HepG2 (cell line): ENCODE results near the gene TAF11L14. TPM values are rescaled to one million over a fixed set of nuclear protein-coding genes. Genes with fewer than 3 reads are reported as not detected.

ENCODE experiments used
- ATAC-seq: fragments of 200-7000 bp; cut with Tn5 transposase; 3 replicates; pipeline ENCODE4 v1.9.1; 2020; ENCODE audit warnings: mild to moderate bottlenecking, moderate library complexity
- BruUV-seq: library from RNA; stranded (reverse); fragments of 400-500 nt; replicated peaks from 2 replicates; lab custom pipeline; 2021; lab: Mats Ljungman, UMichigan
- CTCF ChIA-PET: fragments of 300-600 bp; formaldehyde crosslinking; extraction: SDS; loops from one replicate; lab custom pipeline; 2021; ENCODE audit warnings: low total read pairs, inconsistent platforms, low intra/inter-chr PET ratio; lab: Yijun Ruan, JAX
- POLR2A ChIA-PET: fragments of 350-600 bp; sonication (Branson Sonifier 250); formaldehyde crosslinking; loops from one replicate; lab custom pipeline; 2020; ENCODE audit warnings: antibody characterized with exemption, inconsistent platforms; lab: Yijun Ruan, JAX
- DNase-seq: peaks from one replicate; pipeline ENCODE4 v3.0.0-alpha.2; 2015; ENCODE audit warnings: low spot score
- FAIRE-seq: peaks from 3 replicates; lab custom pipeline; 2011; peaks lifted over from hg19 to GRCh38; lab: Jason Lieb, UNC
- H2AFZ ChIP-seq: one replicate; pipeline ENCODE4 v1.6.1; 2011; ENCODE audit warnings: low read length, inconsistent platforms
- H3K27ac ChIP-seq: fragments of 300-600 bp; 3 replicates; pipeline ENCODE4 v1.8.0; 2011; ENCODE audit warnings: mixed run types, mild to moderate bottlenecking, mixed read lengths, low read length, inconsistent platforms; ENCODE audit not compliant: insufficient read depth; ENCODE audit errors: extremely low read length
- H3K27me3 ChIP-seq, 2 experiments: fragments of 200-600 bp in 1 of 2; 2 replicates in 1 of 2; 3 replicates in 1 of 2; pipeline versions ENCODE4 v1.6.0 to v1.8.0; 2011; ENCODE audit warnings: low read length in 2 of 2, mild to moderate bottlenecking in 2 of 2, moderate library complexity in 2 of 2, inconsistent platforms in 1 of 2; ENCODE audit not compliant: insufficient read depth in 2 of 2, control insufficient read depth in 1 of 2
- H3K36me3 ChIP-seq, 2 experiments: fragments of 200-600 bp in 1 of 2; replicated peaks in 1 of 2; 2 replicates in 1 of 2; 3 replicates in 1 of 2; pipeline versions ENCODE4 v1.5.1 to v1.8.0; 2011; ENCODE audit warnings: low read length in 2 of 2, inconsistent platforms in 1 of 2; ENCODE audit not compliant: insufficient read depth in 2 of 2, control insufficient read depth in 1 of 2
- H3K4me1 ChIP-seq: 2 replicates; pipeline ENCODE4 v1.5.1; 2012; ENCODE audit warnings: low read length, inconsistent platforms; ENCODE audit not compliant: insufficient read depth
- H3K4me2 ChIP-seq: 2 replicates; pipeline ENCODE4 v1.6.0; 2011; ENCODE audit warnings: low read depth, low read length, inconsistent platforms
- H3K4me3 ChIP-seq, 3 experiments: fragments of 200-600 bp in 1 of 3; sonication (generic), shearing (Covaris generic) in 1 of 3; replicated peaks in 1 of 3; 2 replicates each; pipeline ENCODE4 v1.5.1; 2011 to 2016; ENCODE audit warnings: low read length in 3 of 3, inconsistent platforms in 2 of 3, low read depth in 2 of 3, mild to moderate bottlenecking in 2 of 3, control low read depth in 1 of 3, mixed read lengths in 1 of 3; ENCODE audit not compliant: insufficient read depth in 1 of 3
- H3K79me2 ChIP-seq: one replicate; pipeline ENCODE4 v1.6.1; 2011; ENCODE audit warnings: low read length, inconsistent platforms; ENCODE audit not compliant: insufficient read depth
- H3K9ac ChIP-seq: 2 replicates; pipeline ENCODE4 v1.6.0; 2011; ENCODE audit warnings: mild to moderate bottlenecking, low read depth, low read length, inconsistent platforms; ENCODE audit not compliant: insufficient read depth
- H3K9me3 ChIP-seq: 2 replicates; pipeline ENCODE4 v1.5.1; 2012; ENCODE audit warnings: mild to moderate bottlenecking, low read length
- H4K20me1 ChIP-seq: 2 replicates; pipeline ENCODE4 v1.6.0; 2011; ENCODE audit warnings: inconsistent platforms, mild to moderate bottlenecking, low read length, moderate library complexity; ENCODE audit not compliant: insufficient read depth
- DRAP1 ChIP-seq: IDR thresholded peaks from 2 replicates; pipeline ENCODE4 v1.6.1; 2016; ENCODE audit warnings: missing genetic modification reagents, missing compliant biosample characterization
- WGBS: methylation state at CpG from one replicate; pipeline ENCODE4 v1.1.6; 2017; ENCODE audit warnings: low lambda C conversion rate; 5-methylcytosine and 5-hydroxymethylcytosine counted together
- in situ Hi-C: cut with HindIII; loops from 2 replicates; pipeline ENCODE4 v1.10.0; 2017; ENCODE audit warnings: low pct_unique_long_range_greater_than_20kb; ENCODE audit not compliant: extremely low pct_ligation_motif_present
- intact Hi-C: fragments of 100-400 bp; cut with micrococcal nuclease; formaldehyde crosslinking; loops from one replicate; pipeline ENCODE4 v1.10.0; 2022; ENCODE audit not compliant: unreplicated experiment
- polyA plus RNA-seq, 8 experiments: library from polyadenylated mRNA; depleted of rRNA in 3 of 8; stranded (reverse) in 7 of 8; unstranded in 1 of 8; fragments of >200 nt; fragmentation: Illumina TruSeq in 4 of 8; extraction: Trizol in 4 of 8; gene quantifications; 2 replicates each; pipeline versions ENCODE4 v1.2.1 to v1.2.3, GENCODE V29; 2011 to 2016; ENCODE audit warnings: low read depth in 4 of 8, missing spikeins in 1 of 8, mixed read lengths in 1 of 8; ENCODE audit not compliant: insufficient read depth in 1 of 8
- total RNA-seq, 5 experiments: library from RNA; depleted of rRNA; stranded (reverse); fragments of >200 nt; fragmentation: Illumina TruSeq; extraction: Trizol; gene quantifications; 2 replicates each; pipeline ENCODE4 v1.2.3, GENCODE V29; 2016; ENCODE audit warnings: low read depth in 1 of 5
- TF ChIP-seq, protein P1 (sequence below): sonication (generic); formaldehyde crosslinking; IDR thresholded peaks from 2 replicates; pipeline ENCODE4 v1.5.0; 2020; ENCODE audit warnings: mild to moderate bottlenecking, missing genetic modification reagents, moderate library complexity
- TF ChIP-seq, protein P2 (sequence below): sonication (generic); formaldehyde crosslinking; IDR thresholded peaks from 2 replicates; pipeline ENCODE4 v1.4.0; 2020; ENCODE audit warnings: missing genetic modification reagents
- TF ChIP-seq, protein P3 (sequence below): sonication (generic); formaldehyde crosslinking; IDR thresholded peaks from 2 replicates; pipeline ENCODE4 v1.4.0; 2020; ENCODE audit warnings: missing genetic modification reagents

TAF11L14 gene
- total and polyA plus RNA-seq, 2 of the 13 experiments (the other 11 are each of a cell fraction or from before 2014, with no cell fraction given): not detected

DNA sequence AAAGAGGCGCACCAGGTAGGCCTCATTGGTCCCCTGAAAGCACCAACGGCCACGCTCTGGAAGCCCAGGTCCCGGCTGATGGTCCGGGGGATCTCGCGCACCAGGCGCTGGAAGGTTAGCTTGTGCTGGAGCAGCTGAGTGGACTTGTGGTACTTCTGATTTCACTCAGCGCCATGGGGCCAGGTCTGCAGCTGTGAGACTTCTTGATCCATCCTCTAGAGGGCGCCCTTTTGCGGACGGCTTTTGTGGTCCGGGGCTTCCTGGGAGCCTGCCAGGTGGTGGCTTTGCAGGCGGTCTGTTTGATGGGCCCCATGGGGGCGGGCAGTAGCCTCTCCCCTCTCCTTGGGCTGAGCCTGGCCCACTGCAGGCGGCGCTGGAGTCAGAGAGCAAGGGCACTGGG is 13.6 kb upstream of the TAF11L14 start:
- Histone ChIP-seq H3K4me1 (no peaks in the 10 kb centered on the region), H3K9ac (no peak overlapping the region), H4K20me1 (no peaks in the 10 kb centered on the region), H3K9me3 (no peaks in the 10 kb centered on the region), H3K4me3 (no peak overlapping the region), H3K27ac (no peak overlapping the region), H3K4me2 (no peak overlapping the region), H3K79me2 (no peaks in the 10 kb centered on the region), H3K36me3 (no peaks in the 10 kb centered on the region), H3K27me3 (no peaks in the 10 kb centered on the region), H2AFZ (no peak overlapping the region)
- WGBS: 39% methylated on average over 5 of the region's 17 CpGs
- BruUV-seq: no TSS peak
- no peak for FAIRE-seq
- ATAC-seq: no peak
- in situ Hi-C loops: no loop called here
- intact Hi-C loops: no loop called here
- POLR2A ChIA-PET: no interaction called here
- no peak for DNase-seq
- TF ChIP-seq, protein P1, sequence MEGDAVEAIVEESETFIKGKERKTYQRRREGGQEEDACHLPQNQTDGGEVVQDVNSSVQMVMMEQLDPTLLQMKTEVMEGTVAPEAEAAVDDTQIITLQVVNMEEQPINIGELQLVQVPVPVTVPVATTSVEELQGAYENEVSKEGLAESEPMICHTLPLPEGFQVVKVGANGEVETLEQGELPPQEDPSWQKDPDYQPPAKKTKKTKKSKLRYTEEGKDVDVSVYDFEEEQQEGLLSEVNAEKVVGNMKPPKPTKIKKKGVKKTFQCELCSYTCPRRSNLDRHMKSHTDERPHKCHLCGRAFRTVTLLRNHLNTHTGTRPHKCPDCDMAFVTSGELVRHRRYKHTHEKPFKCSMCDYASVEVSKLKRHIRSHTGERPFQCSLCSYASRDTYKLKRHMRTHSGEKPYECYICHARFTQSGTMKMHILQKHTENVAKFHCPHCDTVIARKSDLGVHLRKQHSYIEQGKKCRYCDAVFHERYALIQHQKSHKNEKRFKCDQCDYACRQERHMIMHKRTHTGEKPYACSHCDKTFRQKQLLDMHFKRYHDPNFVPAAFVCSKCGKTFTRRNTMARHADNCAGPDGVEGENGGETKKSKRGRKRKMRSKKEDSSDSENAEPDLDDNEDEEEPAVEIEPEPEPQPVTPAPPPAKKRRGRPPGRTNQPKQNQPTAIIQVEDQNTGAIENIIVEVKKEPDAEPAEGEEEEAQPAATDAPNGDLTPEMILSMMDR (CRISPR knock-in tag): 0 out of 2 replicates have a peak, but pooled peaks have one; percentile 17
- TF ChIP-seq, protein P2, sequence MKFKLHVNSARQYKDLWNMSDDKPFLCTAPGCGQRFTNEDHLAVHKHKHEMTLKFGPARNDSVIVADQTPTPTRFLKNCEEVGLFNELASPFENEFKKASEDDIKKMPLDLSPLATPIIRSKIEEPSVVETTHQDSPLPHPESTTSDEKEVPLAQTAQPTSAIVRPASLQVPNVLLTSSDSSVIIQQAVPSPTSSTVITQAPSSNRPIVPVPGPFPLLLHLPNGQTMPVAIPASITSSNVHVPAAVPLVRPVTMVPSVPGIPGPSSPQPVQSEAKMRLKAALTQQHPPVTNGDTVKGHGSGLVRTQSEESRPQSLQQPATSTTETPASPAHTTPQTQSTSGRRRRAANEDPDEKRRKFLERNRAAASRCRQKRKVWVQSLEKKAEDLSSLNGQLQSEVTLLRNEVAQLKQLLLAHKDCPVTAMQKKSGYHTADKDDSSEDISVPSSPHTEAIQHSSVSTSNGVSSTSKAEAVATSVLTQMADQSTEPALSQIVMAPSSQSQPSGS (CRISPR knock-in tag): no peak
- no peak for TF ChIP-seq DRAP1
- TF ChIP-seq, protein P3, sequence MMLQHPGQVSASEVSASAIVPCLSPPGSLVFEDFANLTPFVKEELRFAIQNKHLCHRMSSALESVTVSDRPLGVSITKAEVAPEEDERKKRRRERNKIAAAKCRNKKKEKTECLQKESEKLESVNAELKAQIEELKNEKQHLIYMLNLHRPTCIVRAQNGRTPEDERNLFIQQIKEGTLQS (CRISPR knock-in tag): no peak
- TF ChIP-seq, all 625 proteins: peak for 1
- CTCF ChIA-PET: no interaction called here
